ENCODE measurements around the gene EDC4. TPM values are rescaled to one million over a fixed set of nuclear protein-coding genes. Genes with fewer than 3 reads are reported as not detected.

The EDC4 gene
- total and polyA plus RNA-seq, 2 of the 13 experiments (the other 11 are each of a cell fraction or from before 2014, with no cell fraction given), result 51.4 to 59.1 TPM

DNA sequence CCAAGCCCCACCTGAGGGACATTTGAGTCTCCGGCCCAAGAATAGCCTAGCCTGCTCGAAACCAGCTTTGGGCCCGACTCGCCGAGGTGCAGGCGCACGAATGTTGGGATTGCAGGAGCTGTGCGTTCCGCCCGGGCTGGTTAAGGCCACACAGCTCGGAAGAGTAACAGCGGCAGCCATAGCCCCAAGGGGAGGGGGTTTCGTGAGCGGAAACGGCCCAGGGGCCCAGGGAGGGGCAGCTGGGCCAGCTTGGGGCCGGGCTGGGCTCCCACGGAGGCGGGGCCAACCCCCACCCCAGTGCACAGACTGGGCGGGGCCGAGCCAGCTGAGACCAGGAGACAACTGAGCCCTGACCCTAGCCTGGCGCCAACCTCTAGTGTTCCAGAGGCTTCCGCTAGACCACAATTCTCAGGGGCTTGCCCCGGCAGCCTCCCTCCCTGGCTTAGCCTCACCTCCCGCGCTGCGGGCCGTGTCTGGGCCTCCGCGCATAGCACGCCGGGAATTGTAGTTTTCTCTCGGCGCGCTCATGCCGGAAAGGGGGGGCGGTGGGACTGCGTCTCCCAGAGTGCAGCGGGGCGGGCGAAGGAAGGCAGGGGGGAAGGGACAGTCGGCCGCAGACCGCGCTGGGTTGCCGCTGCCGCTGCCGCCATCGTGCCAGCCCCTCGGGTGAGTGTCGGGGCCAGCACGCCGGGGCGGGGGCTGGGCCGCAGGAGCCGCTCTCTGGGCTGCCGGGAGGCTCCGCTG lies 26.4 kb upstream of the EDC4 start, which contains the start of gene NUTF2 (continued):
- TF ChIP-seq RXRA (CRISPR knock-in tag; IDR thresholded peaks at IDR 0.05), result peak; percentile 95
- no peak for TF ChIP-seq SIX4 (CRISPR knock-in tag; IDR thresholded peaks at IDR 0.05)
- TF ChIP-seq MED8 (CRISPR knock-in tag; IDR thresholded peaks at IDR 0.05; ENCODE audit: insufficient replicate concordance), result peak; percentile 40
- no peak for TF ChIP-seq NFIB (CRISPR knock-in tag; IDR thresholded peaks at IDR 0.05; ENCODE audit: borderline replicate concordance)
- TF ChIP-seq ZHX2 (IDR thresholded peaks at IDR 0.05; ENCODE audit: low read depth), result peak; percentile 76; the same call in 1 of the 2 replicates
- 0 out of 2 replicates have a peak, but pooled peaks have one; percentile 32 for TF ChIP-seq ZHX2 (CRISPR knock-in tag; IDR thresholded peaks at IDR 0.05; ENCODE audit: borderline replicate concordance)
- peak; percentile 72 for TF ChIP-seq ZBTB42 (CRISPR knock-in tag; IDR thresholded peaks at IDR 0.05)
- peak; percentile 96 for TF ChIP-seq ZNF709 (CRISPR knock-in tag; IDR thresholded peaks at IDR 0.05)
- peak; percentile 14; the same call in 1 of the 2 replicates for TF ChIP-seq HOXD1 (CRISPR knock-in tag; IDR thresholded peaks at IDR 0.05)
- peak; percentile 58 for TF ChIP-seq IKZF4 (CRISPR knock-in tag; IDR thresholded peaks at IDR 0.05; ENCODE audit: borderline replicate concordance, low read depth, not compliant biosample characterization)
- TF ChIP-seq, protein P1, sequence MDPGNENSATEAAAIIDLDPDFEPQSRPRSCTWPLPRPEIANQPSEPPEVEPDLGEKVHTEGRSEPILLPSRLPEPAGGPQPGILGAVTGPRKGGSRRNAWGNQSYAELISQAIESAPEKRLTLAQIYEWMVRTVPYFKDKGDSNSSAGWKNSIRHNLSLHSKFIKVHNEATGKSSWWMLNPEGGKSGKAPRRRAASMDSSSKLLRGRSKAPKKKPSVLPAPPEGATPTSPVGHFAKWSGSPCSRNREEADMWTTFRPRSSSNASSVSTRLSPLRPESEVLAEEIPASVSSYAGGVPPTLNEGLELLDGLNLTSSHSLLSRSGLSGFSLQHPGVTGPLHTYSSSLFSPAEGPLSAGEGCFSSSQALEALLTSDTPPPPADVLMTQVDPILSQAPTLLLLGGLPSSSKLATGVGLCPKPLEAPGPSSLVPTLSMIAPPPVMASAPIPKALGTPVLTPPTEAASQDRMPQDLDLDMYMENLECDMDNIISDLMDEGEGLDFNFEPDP (CRISPR knock-in tag; conservative IDR thresholded peaks at IDR 0.05), result no peak
- TF ChIP-seq ZNF441 (CRISPR knock-in tag; IDR thresholded peaks at IDR 0.05; ENCODE audit: borderline replicate concordance), result no peak
- no peak for TF ChIP-seq ZNF674 (CRISPR knock-in tag; IDR thresholded peaks at IDR 0.05; ENCODE audit: low read depth)
- no peak for TF ChIP-seq ZC3H13 (CRISPR knock-in tag; IDR thresholded peaks at IDR 0.05)
- TF ChIP-seq ZNF589 (CRISPR knock-in tag; conservative IDR thresholded peaks at IDR 0.05), result peak; percentile 94; the same call in 1 of the 2 replicates
- no peak for TF ChIP-seq RCOR2 (CRISPR knock-in tag; IDR thresholded peaks at IDR 0.05)
- peak; percentile 94 for TF ChIP-seq AKAP8 (CRISPR knock-in tag; IDR thresholded peaks at IDR 0.05)
- TF ChIP-seq AGO2 (optimal IDR thresholded peaks at IDR 0.05; ENCODE audit: low read depth, low read length), result peak; percentile 83
- TF ChIP-seq, protein P2, sequence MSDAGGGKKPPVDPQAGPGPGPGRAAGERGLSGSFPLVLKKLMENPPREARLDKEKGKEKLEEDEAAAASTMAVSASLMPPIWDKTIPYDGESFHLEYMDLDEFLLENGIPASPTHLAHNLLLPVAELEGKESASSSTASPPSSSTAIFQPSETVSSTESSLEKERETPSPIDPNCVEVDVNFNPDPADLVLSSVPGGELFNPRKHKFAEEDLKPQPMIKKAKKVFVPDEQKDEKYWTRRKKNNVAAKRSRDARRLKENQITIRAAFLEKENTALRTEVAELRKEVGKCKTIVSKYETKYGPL (CRISPR knock-in tag; IDR thresholded peaks at IDR 0.05), result peak; percentile 32; the same call in 1 of the 2 replicates
- TF ChIP-seq CREM (IDR thresholded peaks at IDR 0.05), result peak; percentile 97
- TF ChIP-seq CREM (CRISPR knock-in tag; IDR thresholded peaks at IDR 0.05), result no peak
- TF ChIP-seq, protein P3, sequence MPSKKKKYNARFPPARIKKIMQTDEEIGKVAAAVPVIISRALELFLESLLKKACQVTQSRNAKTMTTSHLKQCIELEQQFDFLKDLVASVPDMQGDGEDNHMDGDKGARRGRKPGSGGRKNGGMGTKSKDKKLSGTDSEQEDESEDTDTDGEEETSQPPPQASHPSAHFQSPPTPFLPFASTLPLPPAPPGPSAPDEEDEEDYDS (CRISPR knock-in tag; IDR thresholded peaks at IDR 0.05), result peak; percentile 73
- TF ChIP-seq XBP1 (CRISPR knock-in tag; IDR thresholded peaks at IDR 0.05), result no peak
